OCI-M2 (cell line): ENCODE results near the gene SNAI3.

Experiments used
- DNase-seq: peaks from one replicate; lab custom pipeline; 2025; ENCODE audit not compliant: unreplicated experiment; lab: John Stamatoyannopoulos, UW

Gene SNAI3

DNA sequence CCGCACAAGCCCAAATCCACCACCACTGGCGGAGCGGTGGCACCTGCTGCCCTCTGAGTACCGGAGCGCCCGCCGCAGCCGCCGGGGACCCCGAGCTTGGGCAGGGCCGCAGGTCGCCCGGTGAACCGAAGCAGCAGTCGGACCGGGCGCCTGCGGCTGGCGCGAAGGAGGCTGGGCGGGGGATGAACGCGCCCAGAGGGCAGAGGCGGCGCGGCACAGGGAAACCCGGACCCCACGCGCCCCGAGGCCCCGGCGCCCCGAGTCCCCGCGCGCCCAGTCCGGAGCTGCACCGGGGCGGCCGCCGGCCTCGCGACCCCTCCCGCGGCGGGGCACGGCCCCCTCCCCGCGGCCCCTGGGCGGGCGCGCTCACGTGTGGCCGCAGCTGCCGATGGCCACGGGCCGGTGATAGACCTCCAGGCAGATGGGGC is 19.5 kb upstream of the SNAI3 start:
- no peak for DNase-seq

DNA sequence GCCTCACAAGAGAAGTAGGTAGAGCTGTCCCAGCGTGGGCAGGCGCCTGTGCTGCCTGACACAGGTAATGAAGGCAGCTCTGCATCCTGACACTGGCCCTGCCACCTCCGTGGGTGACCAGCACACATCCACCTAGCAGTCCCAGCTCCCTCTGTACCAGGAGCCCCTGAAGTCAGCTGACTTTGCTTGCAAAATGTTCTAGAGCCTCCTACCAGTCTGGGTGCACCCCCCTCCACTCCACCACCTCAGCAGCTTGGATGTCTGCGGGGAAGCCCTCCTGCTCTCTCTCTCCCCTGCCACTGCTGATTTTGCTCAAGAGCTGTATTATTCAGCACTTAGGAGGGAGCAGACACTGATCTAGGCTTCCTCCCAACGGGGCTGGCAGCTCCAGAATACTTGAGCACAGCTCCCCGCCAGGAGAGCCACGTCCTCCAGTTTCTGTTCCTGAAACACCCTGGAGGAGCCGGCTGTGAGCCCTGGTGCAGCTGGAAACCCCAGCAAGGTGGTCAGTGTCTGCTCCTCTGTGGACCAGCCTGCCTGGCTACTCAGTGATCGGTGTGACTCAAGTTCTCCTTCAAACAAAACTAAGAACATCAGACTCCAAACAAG is 18.9 kb upstream of the SNAI3 start:
- DNase-seq: no peak

DNA sequence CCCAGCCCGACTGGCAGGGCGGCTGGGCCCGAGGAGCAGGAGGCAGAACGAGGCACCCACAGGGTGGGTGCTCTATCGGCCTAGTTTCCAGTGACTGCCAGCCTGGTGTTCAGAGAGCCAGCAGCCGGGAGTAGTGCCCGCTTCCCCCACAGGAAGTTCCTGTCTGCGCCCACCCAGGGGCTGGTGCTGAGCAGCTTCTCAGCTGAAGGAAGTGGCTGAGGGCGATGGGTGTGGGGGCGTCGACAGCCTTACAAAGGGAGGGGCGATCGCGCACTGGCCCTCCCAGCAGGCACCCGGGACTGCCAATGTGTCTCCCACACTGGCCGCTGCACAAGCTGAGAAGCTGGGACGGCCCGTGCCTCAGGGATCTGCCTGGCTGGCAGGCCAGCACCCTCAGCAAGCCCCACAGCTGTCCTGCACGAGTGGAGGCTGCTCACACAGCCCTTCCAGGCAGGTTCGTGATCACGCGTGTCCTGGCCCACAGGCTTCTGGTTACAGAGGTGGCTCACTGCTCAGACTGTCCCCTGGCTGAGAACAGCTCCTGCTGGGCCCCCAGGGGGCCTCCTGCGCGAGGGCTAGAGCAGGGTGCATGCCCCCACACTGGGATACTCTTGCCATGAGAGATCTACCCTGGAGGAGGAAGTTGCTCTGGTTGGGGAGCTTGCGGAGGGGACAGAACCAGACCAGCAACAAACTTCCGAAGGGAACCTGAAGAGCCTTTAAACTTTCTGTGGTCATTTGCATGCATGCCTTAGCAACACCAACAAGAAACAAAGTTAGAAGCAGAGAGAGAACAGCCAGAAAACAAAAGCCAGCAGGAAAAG is 17.4 kb upstream of the SNAI3 start:
- DNase-seq: no peak

DNA sequence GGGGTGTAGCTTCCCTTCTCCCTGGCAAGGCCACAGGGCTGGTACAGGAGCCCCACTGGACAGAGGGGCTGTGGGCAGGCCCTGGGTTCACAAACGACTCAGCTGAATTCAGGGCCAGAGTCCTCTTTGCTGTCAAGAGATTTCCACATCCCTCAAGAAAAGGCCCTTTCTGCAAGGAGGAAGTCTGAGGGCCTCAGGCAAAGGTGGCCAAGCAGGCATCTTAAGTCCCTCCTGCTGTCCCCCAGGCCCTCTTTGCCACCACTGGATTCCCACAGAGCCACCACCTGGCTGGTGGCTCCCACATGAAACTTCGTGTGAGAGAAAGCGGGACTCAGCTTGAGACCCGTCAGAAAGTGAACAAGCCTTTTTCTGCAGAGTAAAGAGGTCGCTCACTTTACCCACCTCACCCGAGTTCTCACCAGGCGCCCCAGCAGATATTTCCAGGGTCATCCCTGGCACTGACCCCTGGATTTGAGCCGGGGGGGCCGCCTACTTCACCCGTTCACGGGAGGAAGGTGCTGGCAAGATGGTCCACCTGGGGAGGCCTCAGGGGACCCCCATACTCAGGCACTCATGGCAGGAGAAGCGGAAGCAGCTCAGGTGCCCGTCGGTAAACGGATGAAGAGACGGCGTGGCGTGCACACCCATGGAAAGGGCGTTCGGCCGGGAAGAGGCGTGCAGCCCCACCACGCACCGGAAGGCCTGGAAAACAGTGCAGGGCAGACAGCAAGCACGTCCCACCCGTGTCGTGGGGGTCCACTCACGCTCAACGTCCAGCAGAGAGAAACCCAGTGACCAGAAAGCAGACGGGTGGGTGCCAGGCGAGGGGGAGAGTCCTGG is 16.3 kb upstream of the SNAI3 start:
- no peak for DNase-seq

DNA sequence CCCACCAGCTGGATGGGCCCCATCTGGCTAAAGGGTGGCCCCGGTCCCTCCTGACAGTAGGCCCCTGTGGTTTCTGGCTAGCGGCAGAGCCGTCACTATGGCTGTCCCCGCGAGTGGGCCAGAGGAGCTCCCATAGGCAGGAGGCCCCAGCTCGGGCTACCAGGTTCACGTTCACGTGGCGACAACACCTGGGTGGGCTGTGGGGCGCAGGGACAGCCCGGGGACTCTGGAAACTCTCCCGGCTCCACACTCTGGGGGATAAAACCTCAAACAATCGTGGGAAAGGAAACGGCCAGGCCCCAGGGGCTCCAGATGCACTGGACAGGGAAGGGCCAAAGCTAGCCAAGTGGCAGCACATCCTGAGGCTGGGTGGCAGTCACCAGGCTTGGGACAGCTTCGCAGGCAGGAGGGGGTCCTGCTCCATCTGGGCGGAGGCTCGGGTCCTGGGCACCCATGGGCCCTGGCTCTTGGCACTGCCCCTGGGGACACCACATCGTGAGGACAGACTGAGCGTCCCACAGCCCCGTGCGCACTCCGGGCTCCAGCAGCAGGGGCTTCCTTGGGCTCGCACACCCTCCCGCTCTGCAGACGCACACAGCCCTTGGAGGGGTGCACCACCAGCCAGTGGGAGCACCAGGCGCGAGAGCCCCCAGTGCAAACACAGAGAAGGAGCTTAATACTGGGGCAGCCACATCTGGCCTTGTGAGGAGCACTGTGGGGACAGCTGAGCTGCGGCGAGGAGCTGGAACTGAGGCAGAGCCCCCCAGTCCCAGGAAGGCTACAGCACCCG is 15.5 kb upstream of the SNAI3 start:
- no peak for DNase-seq

DNA sequence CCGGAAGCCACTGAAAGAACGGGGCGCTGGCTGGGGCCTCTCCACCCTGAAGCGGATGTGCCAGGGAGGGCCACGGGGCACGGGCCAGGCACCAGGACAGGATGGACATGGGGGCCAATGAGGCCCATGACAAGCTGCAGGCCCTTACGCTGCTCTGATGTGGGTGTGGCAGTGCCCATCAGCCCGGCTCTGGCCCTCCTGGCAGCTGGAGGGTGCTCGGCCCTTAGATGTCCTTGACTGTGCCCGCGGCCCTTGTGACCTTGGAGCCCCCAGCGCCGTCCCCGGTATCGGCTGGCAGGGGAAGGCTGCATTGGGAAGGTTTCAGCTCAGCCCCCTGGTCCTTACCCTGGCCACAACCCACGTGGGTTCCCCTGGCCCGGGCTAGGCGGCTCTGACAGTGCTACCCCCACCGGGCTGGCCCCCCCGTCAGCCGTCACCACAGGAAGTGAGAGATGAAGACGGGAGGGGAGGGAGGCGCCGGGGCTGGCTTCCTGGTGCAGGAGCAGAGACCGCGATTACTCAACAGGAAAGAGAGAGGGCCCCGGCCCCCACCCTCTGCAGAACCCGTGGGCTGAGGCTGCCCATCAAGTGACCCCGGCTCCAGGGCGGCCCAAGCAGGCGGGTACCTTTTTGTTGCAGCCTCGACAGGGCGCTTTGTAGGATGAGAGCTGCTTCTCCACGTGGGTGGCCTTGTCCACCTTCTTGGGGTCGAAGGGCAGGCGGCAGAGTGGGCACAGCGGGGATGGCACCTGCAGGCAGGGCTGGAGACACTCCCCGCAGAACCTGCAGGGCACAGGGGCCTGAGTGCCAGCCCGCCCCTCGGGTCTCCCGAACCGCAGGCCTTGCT is 14.6 kb upstream of the SNAI3 start:
- no peak for DNase-seq

DNA sequence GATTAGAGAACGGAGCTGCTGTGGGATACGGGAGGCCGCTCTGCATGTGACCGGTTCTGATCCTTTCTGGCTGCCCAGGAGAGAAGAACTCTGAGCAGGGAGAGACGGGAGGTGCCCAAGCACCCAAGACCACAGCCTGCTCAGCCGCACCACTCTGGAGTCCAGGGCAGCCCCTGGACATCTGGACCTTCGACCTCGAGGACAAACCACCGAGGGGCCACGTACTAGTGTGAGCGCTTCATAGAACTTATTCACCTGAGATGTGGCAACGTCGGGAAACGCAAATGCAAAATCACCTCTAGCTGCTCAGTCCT is 14.0 kb upstream of the SNAI3 start:
- no peak for DNase-seq

DNA sequence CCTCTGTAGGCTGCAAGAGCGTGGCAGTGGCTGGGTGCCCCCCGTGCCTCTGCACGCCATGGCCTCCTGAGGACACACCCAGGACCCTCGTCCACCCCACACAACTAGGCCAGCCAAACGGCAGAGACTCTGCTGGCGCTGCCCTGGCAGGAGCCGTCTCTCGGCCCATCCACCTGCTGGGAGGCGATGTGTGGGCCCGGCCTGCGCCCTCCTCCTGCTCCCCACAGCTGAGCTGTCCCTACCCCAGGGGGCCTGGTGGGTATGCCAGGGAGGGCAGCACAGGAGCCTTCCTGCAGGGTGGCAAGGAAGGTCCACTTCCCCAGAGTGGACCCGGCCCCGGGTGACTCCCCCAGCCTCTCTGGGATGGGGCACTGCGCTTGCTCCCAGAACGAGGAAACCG is 12.9 kb upstream of the SNAI3 start:
- no peak for DNase-seq

DNA sequence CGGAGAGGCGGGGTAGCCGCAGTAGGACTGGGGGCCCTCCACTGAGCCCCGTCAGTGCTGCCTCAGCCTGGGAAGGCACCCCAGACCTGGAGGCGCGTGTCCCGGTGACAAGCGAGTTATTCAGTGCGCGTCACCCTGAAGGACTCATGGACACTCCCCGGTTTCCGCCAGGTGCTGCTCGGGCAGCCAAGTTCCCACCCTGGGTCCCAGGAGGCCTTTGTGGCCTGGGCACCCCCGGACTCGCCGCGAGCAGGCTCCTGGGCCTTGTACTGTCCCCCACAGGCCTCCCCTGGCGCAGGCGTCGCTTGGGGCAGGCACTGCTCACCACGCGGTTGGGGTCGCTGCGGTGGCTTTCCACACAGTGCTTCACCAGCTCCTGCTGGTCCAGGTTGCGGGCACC is 12.3 kb upstream of the SNAI3 start:
- no peak for DNase-seq

DNA sequence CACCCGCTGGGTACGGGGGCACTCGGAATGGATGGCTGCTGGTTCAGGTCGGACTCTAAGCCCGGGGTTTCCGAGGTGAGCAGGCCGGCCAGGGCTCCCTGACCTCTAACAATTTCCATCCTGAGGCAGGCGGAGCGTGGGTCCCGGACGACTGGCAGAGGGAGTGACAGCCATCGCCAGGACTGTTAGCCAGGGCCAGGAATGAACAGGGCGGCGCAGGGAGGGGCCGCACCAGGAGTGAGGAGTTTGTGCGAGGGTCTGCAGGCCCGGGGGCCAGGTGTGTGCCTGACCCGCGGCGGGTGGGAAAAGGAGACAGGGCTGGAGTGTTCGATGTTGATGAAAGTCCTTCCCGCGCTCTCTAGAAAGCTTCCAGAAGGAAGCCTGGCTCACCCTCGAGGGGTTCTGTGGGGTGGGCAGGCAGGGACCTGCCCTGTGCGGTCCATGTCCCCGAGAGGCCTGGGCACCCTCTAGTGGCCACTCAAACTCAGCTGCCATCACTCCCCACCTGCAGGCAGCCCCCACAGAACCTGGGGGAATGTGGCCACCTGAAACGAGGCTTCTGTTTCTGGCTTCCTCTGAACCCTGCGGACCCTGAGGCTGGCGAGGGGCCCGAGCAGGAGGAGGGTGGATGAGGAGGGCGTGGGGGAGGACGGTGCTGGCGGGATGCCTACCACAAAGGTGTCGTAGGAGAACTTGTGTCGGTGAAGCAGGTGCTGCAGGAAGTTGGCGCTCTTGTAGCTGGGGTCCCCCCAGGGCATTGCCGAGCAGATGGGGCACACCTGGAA is 11.7 kb upstream of the SNAI3 start:
- DNase-seq: no peak

DNA sequence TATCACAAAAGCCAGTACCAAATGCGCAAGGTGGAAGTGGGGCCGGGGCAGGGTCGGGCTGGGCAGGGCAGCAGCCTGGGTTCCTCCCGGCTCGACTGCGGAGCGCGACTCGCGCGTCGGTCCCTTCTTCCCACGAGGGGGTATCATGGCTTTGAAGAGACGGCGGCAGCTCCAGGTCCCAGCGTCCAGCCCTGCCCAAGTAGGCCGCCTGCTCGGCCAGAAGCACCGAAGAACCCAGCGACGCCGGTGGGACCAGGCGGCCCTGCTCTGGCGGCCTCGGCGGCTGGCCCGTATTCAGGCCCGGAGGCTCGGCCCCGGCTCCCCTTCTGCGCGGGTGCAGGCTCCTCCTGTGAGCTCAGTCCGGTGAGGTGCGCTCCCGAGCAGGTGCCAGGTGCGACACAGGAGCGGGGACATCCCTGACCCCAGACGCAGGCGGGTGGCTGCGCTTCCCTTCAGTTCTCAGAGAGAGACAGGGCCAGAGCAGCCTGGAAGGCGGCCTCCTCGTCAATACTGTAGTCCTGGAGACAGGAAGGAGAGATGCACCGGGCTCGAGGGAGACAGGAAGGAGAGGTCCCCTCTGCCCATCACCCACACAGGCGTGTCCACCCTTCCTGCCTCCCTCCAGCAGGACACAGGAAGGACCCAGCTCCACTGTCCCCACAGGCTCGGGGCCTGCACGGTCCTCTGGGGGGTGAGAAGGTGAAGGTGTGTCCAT is 11.0 kb upstream of the SNAI3 start:
- DNase-seq: no peak

DNA sequence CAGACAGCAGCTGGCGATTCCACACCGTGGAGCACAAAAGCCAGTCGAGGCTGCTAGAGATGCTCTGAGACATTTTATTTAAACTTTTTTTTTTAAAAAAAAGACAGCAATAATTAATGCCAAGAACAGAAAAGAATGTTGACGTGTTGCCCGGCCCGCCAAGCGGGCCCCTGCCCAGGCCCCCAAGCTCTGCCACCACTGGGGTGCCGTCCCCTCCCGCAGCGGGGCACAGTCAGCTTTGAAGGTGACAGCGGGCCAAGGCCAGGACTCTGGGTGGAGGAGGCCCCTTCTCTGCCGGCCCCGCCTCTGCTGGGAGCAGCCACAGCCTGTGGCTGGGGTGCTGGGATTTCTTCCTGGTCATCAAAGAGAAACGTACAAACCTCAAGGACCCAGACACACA is 10.1 kb upstream of the SNAI3 start:
- no peak for DNase-seq

DNA sequence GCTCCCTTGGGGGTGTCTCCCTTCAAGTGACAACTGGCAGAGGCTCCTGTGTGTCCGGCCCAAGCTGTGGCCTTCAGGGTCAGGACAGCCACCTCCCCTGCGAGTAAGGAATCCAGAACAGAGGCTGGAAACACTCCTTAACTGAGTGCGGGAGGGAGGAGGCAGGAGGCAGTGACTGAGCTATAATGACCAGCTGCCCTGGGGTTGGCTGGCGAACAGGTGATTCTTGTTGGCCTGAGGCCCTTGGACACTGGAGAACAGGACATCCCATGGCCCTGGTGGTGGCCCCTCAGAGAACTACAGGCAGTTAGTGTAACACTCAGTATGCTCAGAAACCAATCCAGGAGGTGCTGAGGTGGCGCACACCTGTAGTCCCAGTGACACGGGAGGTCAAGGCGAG is 9.4 kb upstream of the SNAI3 start:
- DNase-seq: no peak

DNA sequence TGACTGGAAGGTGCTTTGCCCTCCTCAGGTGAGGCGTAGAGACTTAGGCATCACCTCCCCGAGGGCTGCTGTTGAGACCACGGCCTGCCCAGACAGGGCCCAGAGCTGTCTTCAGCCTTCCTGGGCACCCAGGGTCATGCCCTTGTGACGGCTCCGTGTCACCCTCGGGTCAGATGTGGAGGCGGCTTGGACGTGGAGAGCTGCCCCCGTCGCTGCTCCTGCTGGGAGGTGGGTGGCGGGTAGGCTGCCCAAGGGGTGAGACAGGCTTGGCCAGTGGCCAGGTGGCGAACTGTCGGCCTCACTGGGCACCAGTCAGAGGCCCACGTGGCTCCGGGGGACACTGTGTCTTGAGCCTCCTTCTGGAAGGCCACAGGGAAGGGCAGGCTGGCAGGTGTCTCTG is 8.9 kb upstream of the SNAI3 start:
- DNase-seq: no peak

DNA sequence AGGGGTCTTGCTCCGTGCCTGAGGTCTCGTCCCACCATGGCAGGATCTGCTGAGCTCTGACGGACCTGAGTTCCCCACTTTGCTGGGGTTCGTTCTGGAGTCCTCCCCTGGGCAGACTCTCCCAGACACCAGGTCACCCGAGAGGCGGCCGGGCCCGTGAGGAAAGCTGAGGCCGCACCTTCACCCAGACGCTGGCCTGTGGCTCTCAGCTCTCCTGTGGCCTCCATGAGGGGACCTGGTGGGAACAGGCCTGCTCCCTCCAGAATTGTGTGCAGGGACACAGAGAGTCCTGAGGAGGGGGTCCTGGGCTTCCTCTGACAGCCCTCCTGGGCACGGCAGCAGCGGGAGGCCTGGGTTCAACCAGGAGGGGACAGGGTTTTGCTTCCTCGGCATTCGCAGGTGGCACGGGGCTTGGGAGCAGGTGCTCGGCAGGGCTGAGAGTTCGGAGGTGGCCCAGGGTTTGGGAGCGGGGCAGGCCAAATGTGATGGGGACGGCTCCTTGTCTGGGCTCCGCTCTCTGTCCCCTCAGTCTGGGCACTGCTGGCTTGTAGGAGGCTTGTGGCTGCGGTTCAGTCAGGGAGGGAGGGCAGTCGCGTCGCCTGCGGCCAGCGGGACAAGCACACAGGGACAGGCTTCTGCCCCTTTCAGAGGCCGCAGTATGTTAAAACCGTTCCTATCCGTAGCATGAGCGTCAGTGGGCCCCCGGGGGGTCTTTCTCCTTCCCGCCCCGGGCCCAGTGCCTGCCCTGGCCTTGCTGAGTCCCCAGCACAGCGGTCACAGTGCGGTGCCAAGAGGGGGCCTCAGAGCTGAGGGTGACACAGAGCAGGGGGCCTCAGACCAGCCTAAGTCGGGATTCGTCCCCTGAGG is 8.1 kb upstream of the SNAI3 start:
- DNase-seq: no peak

DNA sequence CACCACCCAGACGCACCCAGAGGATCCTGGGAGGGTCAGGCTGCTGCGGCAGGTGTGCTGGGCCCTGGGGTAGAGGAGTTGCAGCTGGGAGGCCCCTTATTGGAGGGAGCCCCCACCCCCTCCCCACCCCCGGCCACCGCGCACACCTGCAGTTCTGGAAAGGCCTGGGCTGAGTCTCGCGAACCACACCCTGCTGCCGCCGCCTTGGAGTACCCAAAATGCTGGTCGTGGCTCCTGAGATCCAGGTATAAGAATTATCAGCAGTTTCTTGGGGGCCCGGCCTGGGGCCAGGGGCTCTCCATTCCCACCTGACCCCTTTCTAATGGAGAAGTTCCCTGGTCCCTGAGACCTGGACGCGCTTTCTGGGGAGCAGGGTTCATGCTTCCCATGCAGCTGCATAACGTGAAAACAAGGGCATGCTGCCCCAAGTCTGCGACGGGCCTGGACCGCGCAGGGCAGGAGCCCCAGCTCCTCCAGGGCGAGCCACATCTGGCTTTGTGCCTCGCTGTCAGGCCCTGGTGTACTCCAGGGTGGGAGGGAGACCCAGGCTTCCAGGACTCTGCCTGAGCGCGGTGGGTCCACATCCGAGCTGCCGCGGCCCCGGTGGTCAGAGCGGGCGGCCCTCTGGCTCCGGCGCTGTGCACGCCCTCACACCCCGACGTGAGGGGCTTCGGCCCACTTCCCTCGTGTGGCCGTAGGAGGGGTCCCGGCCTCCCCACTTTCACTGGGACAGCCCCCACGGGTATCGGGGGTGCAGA is 7.3 kb upstream of the SNAI3 start:
- DNase-seq: no peak

DNA sequence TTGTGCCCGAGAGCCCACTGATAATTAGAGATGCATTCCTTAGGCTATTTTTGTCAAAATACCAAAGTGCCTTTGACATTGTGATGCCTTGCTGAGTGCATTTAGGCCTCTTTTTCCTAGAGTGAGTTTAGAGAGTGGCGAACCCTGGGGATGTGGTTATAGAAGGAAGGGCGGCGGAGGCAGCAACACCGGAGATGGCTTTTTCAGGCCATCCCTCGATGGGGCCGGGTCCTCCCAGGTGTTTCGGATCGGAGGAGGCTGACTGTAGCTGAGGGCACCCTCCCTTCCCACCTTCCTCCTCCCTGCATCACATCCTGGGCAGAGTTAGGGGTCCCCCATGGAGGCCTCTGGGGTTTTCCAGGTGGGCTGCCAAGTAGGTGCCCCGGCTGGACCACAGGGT is 6.6 kb upstream of the SNAI3 start:
- no peak for DNase-seq
